ENCODE measurements around the gene COPE. TPM values are rescaled to one million over a fixed set of nuclear protein-coding genes. Genes with fewer than 3 reads are reported as not detected.
"Not testable (repeated sequence)": the region's sequence is repeated elsewhere in the genome, so short reads cannot be mapped to it uniquely, and the experiment has no call there.

COPE gene
- total and polyA plus RNA-seq, 2 of the 4 experiments (the other 2 are of a cell fraction) = 347 to 461 TPM

- BruUV-seq (replicated peaks) = no TSS peak
- CTCF ChIA-PET = interaction anchor here (0.6 kb wide), 2 partner anchors 204 to 463 kb away, joined by 3 to 4 read pairs; no protein-coding TSS in a partner anchor
- Histone ChIP-seq H2BK20ac (ENCODE audit: low read depth, low read length) (no peak overlapping the region), H3K9me1 (ENCODE audit: insufficient read depth, low read length) (peaks cover 7% of the 10 kb centered on the region), H3K9me3 (ENCODE audit: control insufficient read depth, insufficient read depth, low read length) (no peaks in the 10 kb centered on the region), H3K4ac (ENCODE audit: low read depth, low read length) (peak overlapping the region; percentile 75), H3K23ac (ENCODE audit: low read depth, low read length) (peak overlapping the region; percentile 51), H3K27ac (ENCODE audit: insufficient read depth, low read length) (peak overlapping the region; percentile 58), H3K4me2 (ENCODE audit: low read depth, low read length) (peak overlapping the region; percentile 78), H2AFZ (replicated peaks; ENCODE audit: low read length, poor library complexity) (peak overlapping the region; percentile 97), H3K4me1 (ENCODE audit: control insufficient read depth, insufficient read depth, low read length) (peaks cover 5% of the 10 kb centered on the region), H4K91ac (ENCODE audit: insufficient read depth, low read depth, low read length) (peak overlapping the region; percentile 73), H4K20me1 (ENCODE audit: insufficient read depth, low read length) (peaks cover 30% of the 10 kb centered on the region), H3K36me3 (ENCODE audit: control insufficient read depth, insufficient read depth, low read length) (peaks cover 35% of the 10 kb centered on the region), H2AK5ac (ENCODE audit: low read depth, low read length) (peak overlapping the region; percentile 78), H3K14ac (replicated peaks; ENCODE audit: low read depth, low read length) (peak overlapping the region; percentile 57), H4K5ac (ENCODE audit: low read depth, low read length) (peak overlapping the region; percentile 65; the same call in 1 of the 2 replicates), H3K4me3 (ENCODE audit: insufficient read depth, low read depth, low read length) (peak overlapping the region; percentile 72), H2BK15ac (ENCODE audit: low read depth, low read length) (no peak overlapping the region), H3K18ac (ENCODE audit: low read depth, low read length) (no peak overlapping the region), H2AK9ac (replicated peaks; ENCODE audit: low read depth, low read length, poor library complexity) (peak overlapping the region; percentile 96), H4K8ac (ENCODE audit: low read depth in 2 of 2, low read length in 2 of 2) (peak overlapping the region; percentile 73 to 94), H3K9ac (ENCODE audit: low read depth, low read length) (peak overlapping the region; percentile 78), H3K27me3 (ENCODE audit: control insufficient read depth, insufficient read depth, low read length) (no peaks in the 10 kb centered on the region), H3K56ac (ENCODE audit: extremely low read depth, insufficient read depth, low read length) (peak overlapping the region; percentile 44; the same call in 1 of the 2 replicates), H2BK120ac (ENCODE audit: low read depth, low read length) (no peak overlapping the region), H2BK5ac (ENCODE audit: low read depth, low read length, poor library complexity, severe bottlenecking) (peak overlapping the region; percentile 55), H3K79me1 (ENCODE audit: low read depth in 1 of 2, low read length in 2 of 2) (peaks cover 29 to 52% of the 10 kb centered on the region in 2 experiments)
- DNase-seq = no peak
- 0% methylated on average over 3 of the region's 15 CpGs; no CpG with 5 or more reads in 1 of the 2 experiments for WGBS, 2 experiments (ENCODE audit: extremely low coverage in 2 of 2, insufficient read length in 1 of 2)
- ATAC-seq (ENCODE audit: low read depth) = peak; percentile 2
- dilution Hi-C loops (cut with HindIII; ENCODE audit: low sequenced_read_pairs, unreplicated experiment) = no loop called here
- intact Hi-C loops (cut with micrococcal nuclease) = loop anchor here (2.0 to 5.0 kb wide), 2 partner anchors 67 to 333 kb away; partner anchors contain the start of gene REX1BD
- TF ChIP-seq POLR2A (IDR thresholded peaks at IDR 0.05; ENCODE audit: low read depth, low read length) (no peak), FOS (IDR thresholded peaks at IDR 0.05; ENCODE audit: low read depth, low read length) (no peak), MXI1 (IDR thresholded peaks at IDR 0.05; ENCODE audit: borderline replicate concordance, low read depth, low read length) (no peak), BHLHE40 (IDR thresholded peaks at IDR 0.05; ENCODE audit: low read depth, low read length) (no peak), MAZ (IDR thresholded peaks at IDR 0.05; ENCODE audit: borderline replicate concordance, low read depth, low read length) (no peak), RCOR1 (IDR thresholded peaks at IDR 0.05; ENCODE audit: insufficient replicate concordance, low read length) (no peak), USF2 (IDR thresholded peaks at IDR 0.05; ENCODE audit: low read depth, low read length) (no peak), SMC3 (IDR thresholded peaks at IDR 0.05; ENCODE audit: low read depth, low read length) (no peak), CEBPB (IDR thresholded peaks at IDR 0.05; ENCODE audit: low read depth, low read length) (no peak)
- POLR2A ChIA-PET (ENCODE audit: unreplicated experiment) = interaction anchor here (1.0 kb wide), 1 partner anchor 21 kb away, joined by 3 read pairs; no protein-coding TSS in a partner anchor
- in situ Hi-C loops (cut with MboI; ENCODE audit: low sequenced_read_pairs) = no loop called here
Measured at GRCh38 chr19:18919900-18920214, 670 bp upstream of the COPE start.

- H2AFZ ChIP-seq (replicated peaks; ENCODE audit: low read length, poor library complexity); POLR2A ChIA-PET (ENCODE audit: unreplicated experiment); H2BK20ac ChIP-seq (ENCODE audit: low read depth, low read length); H3K4ac ChIP-seq (ENCODE audit: low read depth, low read length); H3K9me1 ChIP-seq (ENCODE audit: insufficient read depth, low read length); H3K9me3 ChIP-seq (ENCODE audit: control insufficient read depth, insufficient read depth, low read length); H2BK5ac ChIP-seq (ENCODE audit: low read depth, low read length, poor library complexity, severe bottlenecking); H3K4me3 ChIP-seq (ENCODE audit: insufficient read depth, low read depth, low read length); CTCF ChIA-PET; H3K23ac ChIP-seq (ENCODE audit: low read depth, low read length); H2BK120ac ChIP-seq (ENCODE audit: low read depth, low read length); in situ Hi-C loops (cut with MboI; ENCODE audit: low sequenced_read_pairs); ATAC-seq (ENCODE audit: low read depth); DNase-seq; H4K8ac ChIP-seq (ENCODE audit: low read depth in 2 of 2, low read length in 2 of 2); H3K9ac ChIP-seq (ENCODE audit: low read depth, low read length); BruUV-seq (replicated peaks); dilution Hi-C loops (cut with HindIII; ENCODE audit: low sequenced_read_pairs, unreplicated experiment); H3K14ac ChIP-seq (replicated peaks; ENCODE audit: low read depth, low read length); H3K27me3 ChIP-seq (ENCODE audit: control insufficient read depth, insufficient read depth, low read length); H4K5ac ChIP-seq (ENCODE audit: low read depth, low read length); H4K91ac ChIP-seq (ENCODE audit: insufficient read depth, low read depth, low read length); H2BK15ac ChIP-seq (ENCODE audit: low read depth, low read length); H3K4me2 ChIP-seq (ENCODE audit: low read depth, low read length); H3K18ac ChIP-seq (ENCODE audit: low read depth, low read length); H3K4me1 ChIP-seq (ENCODE audit: control insufficient read depth, insufficient read depth, low read length); H3K27ac ChIP-seq (ENCODE audit: insufficient read depth, low read length); H3K56ac ChIP-seq (ENCODE audit: extremely low read depth, insufficient read depth, low read length); H2AK9ac ChIP-seq (replicated peaks; ENCODE audit: low read depth, low read length, poor library complexity); H2AK5ac ChIP-seq (ENCODE audit: low read depth, low read length): not testable (repeated sequence)
- peaks cover 32 to 73% of the 10 kb centered on the region in 2 experiments for H3K79me1 ChIP-seq (ENCODE audit: low read depth in 1 of 2, low read length in 2 of 2)
- H4K20me1 ChIP-seq (ENCODE audit: insufficient read depth, low read length) = peaks cover 41% of the 10 kb centered on the region
- intact Hi-C loops (cut with micrococcal nuclease) = loop anchor here (1.0 to 5.0 kb wide), 2 partner anchors 21 to 330 kb away; partner anchors contain the start of genes CERS1 and REX1BD
- peaks cover 30% of the 10 kb centered on the region for H3K36me3 ChIP-seq (ENCODE audit: control insufficient read depth, insufficient read depth, low read length)
- WGBS, 2 experiments (ENCODE audit: extremely low coverage in 2 of 2, insufficient read length in 1 of 2) = 80% methylated on average over 1 of the region's 9 CpGs; no CpG with 5 or more reads in 1 of the 2 experiments
Measured at GRCh38 chr19:18917593-18917992, 1.6 kb downstream of the COPE start.
